Retina (tissue), 1 donor: ENCODE results near the gene SYTL1.

Experiments
- DNase-seq: peaks from one replicate; pipeline ENCODE4 v3.0.0-alpha.2; 2016

The SYTL1 gene

GRCh38 chr1:27318596-27318995, 23.2 kb upstream of the SYTL1 start:
- no peak for DNase-seq

- peak; percentile 99 for DNase-seq
Measured at GRCh38 chr1:27321813-27322568, 19.8 kb upstream of the SYTL1 start, which contains the start of gene TMEM222. Gene TMEM222, plus strand, starts transcription at chr1:27322163. Its CDS starts 35 bp downstream, at chr1:27322198.

- no peak for DNase-seq
Measured at GRCh38 chr1:27322569-27323240, 19.1 kb upstream of the SYTL1 start.

- no peak for DNase-seq
Measured at GRCh38 chr1:27325286-27325685, 16.5 kb upstream of the SYTL1 start.

GRCh38 chr1:27327964-27328363, 13.9 kb upstream of the SYTL1 start:
- DNase-seq: no peak

GRCh38 chr1:27330786-27331185, 11.0 kb upstream of the SYTL1 start:
- no peak for DNase-seq

- no peak for DNase-seq
Measured at GRCh38 chr1:27331426-27331825, 10.4 kb upstream of the SYTL1 start.

GRCh38 chr1:27331922-27332321, 9.9 kb upstream of the SYTL1 start:
- DNase-seq: no peak

GRCh38 chr1:27332536-27333281, 9.1 kb upstream of the SYTL1 start:
- DNase-seq: peak; percentile 57

GRCh38 chr1:27333717-27334279, 8.0 kb upstream of the SYTL1 start:
- no peak for DNase-seq

- DNase-seq: no peak
Measured at GRCh38 chr1:27335506-27336422, 6.1 kb upstream of the SYTL1 start.

- no peak for DNase-seq
Measured at GRCh38 chr1:27336756-27337155, 5.1 kb upstream of the SYTL1 start.

GRCh38 chr1:27338751-27339150, 3.1 kb upstream of the SYTL1 start:
- no peak for DNase-seq

- no peak for DNase-seq
Measured at GRCh38 chr1:27339213-27339612, 2.6 kb upstream of the SYTL1 start.

- DNase-seq: no peak
Measured at GRCh38 chr1:27342391-27342777, 562 bp downstream of the SYTL1 start.

GRCh38 chr1:27342778-27343638, 1.2 kb downstream of the SYTL1 start:
- no peak for DNase-seq

GRCh38 chr1:27343639-27344025, 1.8 kb downstream of the SYTL1 start:
- DNase-seq: no peak

GRCh38 chr1:27345272-27345671, 3.5 kb downstream of the SYTL1 start:
- DNase-seq: no peak

- DNase-seq: no peak
Measured at GRCh38 chr1:27346357-27346756, 4.5 kb downstream of the SYTL1 start.

GRCh38 chr1:27346991-27347624, 5.3 kb downstream of the SYTL1 start:
- no peak for DNase-seq
